Measurements from ENCODE around the gene C10orf71.

DNA sequence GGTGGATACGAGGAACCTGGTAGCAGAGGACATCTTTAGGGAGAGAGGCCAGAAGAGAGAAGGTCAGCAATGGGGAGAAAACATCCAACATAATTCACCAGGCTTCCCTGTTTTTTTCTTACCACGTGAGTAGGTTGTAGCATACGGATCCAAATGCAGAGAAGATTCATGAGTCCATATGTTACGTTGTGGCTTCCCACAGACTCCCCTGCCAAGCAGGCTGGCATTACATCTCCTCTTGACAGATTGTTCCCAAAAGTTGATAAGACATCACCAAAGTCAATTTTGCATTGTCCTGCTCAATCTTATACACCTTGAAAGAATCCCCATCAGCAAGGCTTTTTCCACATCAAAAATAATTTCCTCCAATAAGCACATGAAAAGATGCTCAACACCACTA is 57.2 kb downstream of the C10orf71 start:
- TF ChIP-seq, protein P1, sequence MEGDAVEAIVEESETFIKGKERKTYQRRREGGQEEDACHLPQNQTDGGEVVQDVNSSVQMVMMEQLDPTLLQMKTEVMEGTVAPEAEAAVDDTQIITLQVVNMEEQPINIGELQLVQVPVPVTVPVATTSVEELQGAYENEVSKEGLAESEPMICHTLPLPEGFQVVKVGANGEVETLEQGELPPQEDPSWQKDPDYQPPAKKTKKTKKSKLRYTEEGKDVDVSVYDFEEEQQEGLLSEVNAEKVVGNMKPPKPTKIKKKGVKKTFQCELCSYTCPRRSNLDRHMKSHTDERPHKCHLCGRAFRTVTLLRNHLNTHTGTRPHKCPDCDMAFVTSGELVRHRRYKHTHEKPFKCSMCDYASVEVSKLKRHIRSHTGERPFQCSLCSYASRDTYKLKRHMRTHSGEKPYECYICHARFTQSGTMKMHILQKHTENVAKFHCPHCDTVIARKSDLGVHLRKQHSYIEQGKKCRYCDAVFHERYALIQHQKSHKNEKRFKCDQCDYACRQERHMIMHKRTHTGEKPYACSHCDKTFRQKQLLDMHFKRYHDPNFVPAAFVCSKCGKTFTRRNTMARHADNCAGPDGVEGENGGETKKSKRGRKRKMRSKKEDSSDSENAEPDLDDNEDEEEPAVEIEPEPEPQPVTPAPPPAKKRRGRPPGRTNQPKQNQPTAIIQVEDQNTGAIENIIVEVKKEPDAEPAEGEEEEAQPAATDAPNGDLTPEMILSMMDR (IDR thresholded peaks at IDR 0.05), result no peak
- no peak for TF ChIP-seq POLR2A (IDR thresholded peaks at IDR 0.05)
